GM19372 (cell line): ENCODE measurements around the gene SPAG7.

Experiments
- ATAC-seq: cut with Tn5 transposase; IDR thresholded peaks from one replicate; pipeline ENCODE4 v1.9.1; 2021; ENCODE audit warnings: mild to moderate bottlenecking, low read depth, moderate library complexity; ENCODE audit not compliant: unreplicated experiment

Gene SPAG7

DNA sequence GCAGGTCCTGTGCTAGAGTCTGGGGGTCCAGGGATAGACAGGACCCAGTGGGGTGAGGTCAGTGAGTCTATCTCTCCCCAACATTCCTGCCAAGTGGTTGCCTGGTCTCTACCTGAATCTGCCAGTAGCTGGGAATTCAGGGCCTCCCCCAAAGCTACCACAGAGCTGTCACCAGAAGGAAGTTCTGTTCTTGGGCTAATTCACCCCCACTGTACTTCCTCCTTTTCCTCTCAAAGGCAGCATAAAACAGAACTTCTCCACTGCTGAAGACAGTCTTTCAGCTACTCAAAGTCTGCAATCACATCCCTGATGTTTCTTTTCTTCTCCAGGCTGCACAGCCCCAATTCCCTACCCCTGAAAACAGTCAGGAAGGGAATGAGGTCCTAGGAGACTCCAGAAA is 11.1 kb upstream of the SPAG7 start:
- no peak for ATAC-seq

DNA sequence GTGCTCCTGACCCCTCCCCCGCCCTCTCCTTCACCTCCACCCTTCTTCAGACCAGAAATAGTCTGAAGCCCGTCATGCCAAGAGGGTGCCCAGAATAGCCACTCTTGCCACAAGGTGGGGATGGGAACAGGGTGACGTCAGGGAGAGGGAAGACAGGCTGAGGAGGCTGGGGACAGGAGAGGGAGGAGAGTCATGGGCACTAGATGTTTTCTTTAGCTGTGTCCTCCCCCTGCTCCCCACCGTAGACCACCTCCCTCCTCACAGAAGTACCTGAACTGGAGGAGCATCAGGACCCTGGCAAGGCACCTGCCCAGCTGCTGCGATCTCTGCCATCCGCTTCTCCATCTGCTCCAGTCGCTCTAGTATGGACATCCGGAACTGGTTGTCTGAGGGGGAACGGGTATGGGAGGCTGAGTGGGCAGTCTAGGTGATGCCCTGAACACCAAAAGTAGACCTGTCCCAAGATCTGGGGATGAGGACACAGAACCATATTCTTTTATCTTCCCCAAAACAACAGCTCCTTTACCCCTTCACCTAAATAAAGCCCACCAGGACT is 6.6 kb upstream of the SPAG7 start:
- ATAC-seq: no peak

DNA sequence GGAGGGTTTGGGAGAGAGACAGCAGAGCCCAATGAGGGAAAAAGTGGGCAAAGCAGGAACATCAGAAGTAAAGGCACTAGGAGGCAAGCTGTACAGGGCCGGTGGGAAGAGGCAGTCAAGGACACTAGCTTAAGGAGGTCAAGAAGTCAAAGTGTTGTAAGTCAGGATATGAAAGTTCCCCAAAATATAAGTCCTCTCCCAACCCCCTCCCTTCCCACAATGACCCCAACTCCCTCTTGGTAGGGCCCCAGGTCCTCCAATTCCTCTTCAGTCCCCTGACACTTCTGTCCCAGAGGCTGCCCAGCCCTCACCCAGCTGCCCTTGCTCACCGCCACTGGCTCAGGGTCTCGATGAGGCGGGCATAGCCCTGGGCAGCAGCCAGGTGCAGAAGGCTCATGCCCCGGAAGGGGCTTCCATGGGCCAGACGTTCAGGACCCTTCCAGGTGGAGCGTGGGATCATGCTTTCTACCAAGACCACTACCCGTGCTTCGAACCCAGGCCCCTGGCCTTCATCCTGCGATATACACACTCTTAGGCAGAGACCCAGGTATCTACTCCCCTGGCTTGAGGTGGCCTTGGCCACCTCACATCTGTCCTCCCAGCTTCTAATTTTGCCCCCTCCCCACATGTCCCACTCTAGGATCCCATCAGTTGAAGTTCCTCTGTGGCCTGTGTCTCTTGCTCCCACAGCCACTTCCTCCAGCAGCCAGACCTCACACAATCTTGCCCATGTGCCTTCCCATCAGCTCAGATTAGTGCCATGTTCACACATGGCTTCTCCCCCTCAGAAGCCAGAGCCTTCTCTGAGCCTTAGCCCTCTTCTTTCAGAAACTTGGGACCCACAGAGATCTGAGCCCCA is 5.9 kb upstream of the SPAG7 start:
- ATAC-seq: no peak

DNA sequence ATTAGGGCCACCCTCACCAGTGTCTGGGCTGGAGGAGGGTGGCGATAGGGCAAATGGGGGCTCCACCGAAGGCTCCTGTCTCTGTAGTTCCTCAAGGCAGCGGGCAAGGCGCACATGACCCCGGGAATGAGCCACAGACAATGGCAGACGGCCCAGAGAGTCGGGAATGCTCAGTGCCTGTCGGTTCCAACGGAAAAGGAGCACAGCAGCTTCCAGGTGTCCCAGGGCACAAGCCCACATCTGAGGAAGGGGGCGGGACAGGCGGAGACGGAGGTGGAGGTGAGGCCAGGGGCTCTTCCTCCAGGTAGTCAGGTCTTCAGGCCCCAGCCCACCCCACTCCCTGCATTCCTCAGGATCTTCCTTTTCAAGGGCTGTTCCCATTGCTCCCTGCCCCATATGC is 5.1 kb upstream of the SPAG7 start:
- no peak for ATAC-seq

DNA sequence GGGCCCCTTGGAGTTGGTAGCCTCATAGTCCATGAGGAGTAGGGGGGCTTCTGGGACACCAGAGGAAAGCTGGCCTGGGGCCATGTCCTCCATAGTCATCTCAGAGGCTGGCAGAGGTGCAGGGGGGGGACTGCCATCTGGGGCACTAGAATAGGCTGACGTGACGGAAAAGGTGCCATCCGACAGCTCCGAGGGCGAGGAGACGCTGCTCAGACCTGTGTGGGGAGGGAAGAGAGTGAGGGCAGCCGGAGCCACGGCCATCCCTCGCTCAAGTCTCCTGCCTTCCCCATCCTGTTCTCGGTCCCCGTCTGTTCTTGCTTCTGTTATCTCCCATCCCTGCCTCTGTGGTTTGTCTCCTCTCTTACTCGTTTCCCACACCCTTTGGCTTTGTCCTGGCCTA is 4.7 kb upstream of the SPAG7 start:
- no peak for ATAC-seq

DNA sequence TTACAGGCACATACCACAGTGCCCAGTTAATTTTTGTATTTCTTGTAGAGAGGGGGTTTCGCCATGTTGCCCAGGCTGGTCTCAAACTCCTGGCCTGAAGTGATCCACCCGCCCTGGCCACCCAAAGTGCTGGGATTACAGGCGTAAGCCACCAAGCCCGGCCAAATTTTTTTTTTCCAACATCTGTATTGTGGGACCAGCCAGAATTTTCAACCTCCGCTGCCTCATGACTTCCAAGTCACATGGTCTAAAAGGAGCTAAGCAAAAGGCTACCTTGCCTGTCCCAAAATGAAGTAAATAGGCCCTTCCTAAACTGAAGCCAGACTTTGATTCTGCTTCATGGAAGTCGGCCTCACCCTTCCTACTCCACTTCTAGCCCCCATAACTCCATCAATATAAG is 4.2 kb upstream of the SPAG7 start:
- ATAC-seq: no peak

DNA sequence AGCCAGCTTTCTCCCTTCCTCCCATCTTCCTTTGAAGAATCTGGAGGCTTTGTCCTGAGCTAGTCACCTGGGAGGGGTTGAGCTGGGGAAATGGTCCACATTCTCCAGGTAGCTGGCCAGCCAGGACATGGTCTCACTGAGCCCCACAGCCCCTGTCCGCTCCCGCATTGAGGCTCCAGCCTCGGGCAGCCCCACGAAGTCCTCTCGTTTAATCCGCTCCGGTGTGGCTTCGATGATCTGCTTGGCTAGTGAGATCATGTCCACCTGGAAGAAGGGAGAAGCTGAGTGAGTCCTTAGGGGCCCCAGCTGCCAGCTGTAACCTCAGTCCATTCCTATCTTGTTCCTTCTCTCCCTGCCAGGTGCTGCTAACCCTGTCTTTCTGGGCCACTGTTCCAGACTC is 2.7 kb upstream of the SPAG7 start:
- no peak for ATAC-seq

DNA sequence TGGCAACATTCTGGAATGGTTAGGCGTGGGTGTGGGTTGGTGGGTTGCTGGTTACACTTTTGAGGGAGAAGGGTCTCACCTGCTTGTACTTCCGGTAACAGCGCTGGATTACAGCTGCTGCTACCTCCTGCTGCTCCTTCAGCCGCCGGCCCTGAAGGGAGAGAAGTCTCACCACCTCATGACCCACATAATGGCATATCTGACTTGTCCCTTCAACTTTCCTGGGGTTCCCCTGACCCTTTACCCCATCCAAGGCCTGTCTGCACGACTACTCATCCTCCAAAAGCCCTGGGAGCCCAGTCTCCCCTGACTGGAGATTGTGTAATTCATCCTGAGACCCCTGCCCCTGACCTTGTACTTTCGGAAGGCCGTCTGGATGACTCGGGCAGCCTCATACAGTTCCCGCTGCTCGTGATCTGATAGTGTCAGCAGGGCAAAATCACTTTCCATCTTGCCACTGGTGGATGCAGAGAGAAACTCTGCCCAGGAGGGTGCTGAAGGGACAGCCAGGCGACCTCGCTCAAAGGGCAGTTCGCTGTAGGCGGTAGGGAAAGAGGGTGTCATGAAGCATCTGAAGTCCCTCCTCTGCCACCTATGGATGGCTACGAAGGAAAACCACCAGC is 2.0 kb upstream of the SPAG7 start:
- no peak for ATAC-seq

DNA sequence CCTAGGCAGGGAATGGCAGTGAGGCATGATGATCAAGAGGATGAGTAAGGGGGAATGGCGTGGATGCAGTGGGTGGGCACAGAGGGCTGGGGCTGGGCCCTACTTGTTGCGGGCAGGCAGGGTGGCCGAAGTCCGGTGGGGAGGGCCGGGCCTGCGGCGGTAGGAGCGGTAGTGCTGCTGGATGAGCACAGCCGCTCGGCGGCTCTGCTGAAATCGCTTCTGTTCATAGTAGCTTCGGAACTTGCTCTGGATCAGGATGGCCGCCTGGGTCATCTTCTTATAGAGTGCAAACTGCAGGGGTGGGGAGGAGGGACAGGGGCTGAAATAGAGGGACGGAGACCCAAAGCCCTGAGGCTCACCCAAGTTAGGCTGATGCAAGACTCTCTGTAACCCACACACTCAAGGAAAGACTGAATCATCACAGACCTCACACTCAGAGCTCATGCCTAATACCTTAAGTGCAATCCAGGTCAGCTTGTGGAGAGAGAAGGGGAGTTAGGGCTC is 1.5 kb upstream of the SPAG7 start:
- ATAC-seq: no peak

DNA sequence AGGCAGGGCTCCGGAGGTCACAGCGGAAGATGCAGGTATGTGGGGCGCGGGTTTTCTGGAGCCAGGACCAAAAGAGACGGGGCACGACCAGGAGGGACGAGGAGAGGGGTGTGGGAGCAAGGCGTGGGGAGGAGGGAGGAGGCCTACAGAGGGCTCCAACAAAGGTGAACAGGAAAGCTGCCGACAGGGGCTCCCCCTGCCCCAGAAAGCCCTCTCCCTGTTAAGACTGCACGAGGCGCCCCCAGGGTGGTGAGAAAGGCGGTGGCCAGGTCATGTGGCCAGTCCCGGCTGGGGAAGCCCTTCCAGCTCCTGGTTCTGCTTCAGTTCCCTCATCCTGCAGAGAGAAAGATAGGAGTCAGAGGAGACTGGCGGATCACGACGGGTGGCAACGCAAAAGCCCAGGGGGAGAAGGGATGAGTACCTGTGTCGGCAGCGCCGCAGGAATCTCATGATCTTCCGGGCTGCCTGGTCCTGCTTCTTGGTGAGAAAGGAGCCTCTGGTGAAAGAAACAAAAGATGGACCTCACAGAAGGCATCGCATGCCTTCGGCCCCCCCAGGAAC is 949 bp upstream of the SPAG7 start:
- ATAC-seq: no peak

DNA sequence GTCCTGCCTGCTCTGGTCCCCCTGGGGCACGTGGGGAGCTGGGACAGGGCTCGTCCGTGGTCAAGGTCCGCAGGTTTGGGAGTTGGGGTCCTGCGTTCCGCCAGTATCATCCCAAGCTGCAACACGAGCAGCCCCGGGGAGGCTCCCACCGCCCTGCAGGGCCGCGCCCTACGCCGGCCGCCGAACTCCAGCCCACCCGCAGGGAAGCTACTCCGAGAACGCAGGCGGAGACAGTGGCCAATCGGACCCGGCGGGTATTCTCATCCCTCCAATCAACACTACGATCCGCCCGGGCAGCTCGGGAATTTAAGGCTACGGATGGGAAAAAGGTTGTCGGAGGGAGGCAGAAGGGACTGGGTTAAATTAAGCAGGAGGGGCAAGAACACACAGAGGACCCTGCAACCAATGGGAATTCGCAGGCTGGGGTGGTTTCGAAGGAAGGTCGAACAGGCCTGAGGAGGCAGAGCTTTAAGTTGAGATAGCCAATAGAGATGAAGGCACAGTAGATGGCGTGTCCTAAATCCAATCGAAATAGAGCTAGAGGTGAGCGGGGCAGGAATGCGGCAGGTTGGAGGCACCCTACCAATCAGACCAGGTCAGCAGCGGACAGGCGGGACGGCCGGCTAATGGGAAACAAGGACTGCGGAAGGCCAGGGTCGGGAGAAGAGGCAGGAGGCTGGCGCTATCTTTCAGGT is 626 bp downstream of the SPAG7 start:
- ATAC-seq: peak; percentile 75

DNA sequence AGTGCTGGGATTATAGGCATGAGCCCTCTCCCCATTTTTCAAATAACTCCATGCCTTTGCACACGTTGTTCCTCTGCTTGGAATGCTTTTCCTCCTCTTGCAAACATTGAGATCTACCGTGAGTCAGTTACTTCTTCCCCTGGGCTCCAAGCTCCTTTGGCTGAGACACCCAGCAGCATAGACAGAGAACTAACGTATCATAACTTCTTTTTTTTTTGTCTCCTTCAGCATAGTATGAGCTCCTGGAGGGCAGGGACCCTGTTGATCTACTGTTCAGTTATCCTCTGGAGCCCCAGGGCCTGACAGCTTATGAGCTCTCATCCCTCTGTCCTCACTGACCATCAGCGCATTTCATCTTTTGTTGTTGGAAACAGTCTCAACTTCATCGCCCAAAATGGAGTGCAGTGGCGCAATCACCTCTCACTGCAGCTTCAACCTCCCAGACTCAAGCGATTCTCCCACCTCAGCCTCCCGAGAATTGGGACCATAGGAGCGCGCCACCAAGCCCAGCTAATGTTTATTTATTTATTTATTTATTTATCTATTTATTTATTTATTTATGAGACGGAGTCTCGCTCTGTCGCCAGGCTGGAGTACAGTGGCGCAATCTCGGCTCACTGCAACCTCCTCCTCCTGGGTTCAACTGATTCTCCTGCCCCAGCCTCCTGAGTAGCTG is 2.2 kb downstream of the SPAG7 start:
- no peak for ATAC-seq

DNA sequence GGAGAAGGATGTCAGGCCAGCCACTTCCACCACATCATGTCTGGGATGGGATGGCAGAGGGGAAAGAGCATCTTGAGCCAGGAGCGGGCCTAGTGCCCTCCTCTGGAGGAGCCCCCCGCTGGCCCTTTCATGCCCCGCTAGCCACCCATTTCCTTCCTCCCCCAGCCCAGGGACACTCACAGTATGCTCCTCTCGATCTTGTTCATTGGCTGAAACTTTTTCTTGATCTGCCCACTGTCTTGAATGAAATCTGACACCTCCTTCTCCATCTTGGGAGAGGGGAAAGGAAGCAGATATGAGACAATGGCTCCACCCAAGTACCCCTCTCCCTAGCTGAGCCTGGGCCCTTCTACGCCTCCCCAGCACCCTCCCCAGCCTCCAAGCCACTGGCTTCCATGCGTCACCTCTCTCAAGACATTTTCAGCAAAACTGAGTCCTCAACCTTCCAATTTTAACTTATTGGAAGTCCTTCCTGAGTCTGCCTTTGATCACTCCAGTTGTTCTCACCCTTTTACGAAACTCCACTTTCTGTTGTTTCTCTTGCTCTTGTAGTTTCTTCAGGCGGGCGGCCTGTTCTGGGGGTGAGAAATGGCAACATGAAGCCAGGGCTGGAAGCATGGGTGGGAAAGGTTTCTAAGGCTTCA is 7.2 kb downstream of the SPAG7 start:
- ATAC-seq: no peak

DNA sequence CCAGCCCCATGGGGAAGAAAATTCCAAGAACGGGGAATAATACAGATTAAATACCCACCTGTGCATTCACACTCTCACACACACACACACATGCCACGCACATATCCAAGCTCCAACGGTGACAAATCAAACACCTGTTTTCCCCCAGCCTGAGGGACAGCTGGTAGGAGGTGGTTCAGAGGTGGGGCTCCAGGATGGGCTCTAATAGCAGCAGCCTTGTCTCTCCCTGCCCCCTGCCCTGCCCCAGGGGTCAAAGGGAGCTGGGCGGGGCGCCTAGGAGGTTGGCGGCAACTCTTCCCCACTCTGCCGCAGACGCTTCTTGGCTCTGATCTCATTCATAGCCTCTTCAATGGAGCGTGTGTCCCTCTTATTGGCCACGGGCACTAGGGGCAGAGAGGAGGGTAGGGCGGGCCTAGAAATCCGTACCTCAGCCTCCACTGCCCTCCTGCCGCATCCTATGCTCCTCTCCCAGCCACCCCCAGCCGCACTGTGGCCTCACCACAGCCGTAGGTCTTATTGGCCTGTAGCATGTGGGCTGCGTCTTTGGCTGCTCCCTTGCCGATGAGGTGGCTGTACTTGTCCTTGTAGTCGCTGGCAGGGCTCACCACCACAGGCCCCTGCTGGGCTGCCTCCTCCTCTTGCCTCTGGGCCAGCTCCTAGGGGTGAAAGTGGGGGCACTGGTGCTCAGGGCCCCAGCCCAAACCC is 8.2 kb downstream of the SPAG7 start:
- no peak for ATAC-seq

DNA sequence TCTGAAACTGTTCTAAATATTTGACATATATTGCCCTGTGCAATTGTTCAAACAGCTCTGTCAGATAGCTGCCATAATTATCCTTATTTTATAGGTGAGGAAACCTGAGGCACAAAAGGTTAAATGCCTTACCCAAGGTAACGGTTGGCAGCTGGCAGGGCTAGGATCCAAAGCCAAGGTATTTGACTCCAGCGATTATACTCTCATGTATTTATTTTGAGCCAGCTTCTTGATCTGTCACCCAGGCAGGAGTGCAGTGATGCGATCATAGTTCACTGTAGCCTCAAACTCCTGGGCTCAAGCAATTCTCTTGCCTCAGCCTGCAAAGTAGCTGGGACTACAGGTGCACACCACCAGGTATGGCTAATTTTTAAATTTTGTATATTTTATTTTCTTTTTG is 9.5 kb downstream of the SPAG7 start:
- no peak for ATAC-seq

DNA sequence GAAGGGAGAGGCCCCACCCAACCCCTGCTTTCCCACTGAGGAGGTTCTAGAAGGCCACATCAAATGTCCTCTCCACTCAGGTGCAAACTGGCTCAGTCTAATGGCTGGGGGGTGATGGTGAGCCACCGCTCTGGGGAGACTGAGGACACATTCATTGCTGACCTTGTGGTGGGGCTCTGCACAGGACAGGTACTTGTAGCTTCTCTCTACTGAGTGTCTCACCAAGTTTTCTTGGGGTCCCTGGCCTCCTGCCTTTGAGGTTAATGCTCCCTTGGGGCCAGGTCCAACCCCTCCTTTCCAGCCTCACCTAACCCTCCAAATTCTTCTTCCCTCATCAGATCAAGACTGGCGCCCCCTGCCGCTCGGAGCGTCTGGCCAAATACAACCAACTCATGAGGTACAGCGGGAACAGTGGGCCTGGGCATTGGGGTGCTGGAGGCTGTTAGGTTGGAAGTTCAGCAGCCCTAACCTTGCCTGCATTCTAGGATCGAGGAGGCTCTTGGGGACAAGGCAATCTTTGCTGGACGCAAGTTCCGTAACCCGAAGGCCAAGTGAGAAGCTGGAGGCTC is 11.0 kb downstream of the SPAG7 start:
- no peak for ATAC-seq

DNA sequence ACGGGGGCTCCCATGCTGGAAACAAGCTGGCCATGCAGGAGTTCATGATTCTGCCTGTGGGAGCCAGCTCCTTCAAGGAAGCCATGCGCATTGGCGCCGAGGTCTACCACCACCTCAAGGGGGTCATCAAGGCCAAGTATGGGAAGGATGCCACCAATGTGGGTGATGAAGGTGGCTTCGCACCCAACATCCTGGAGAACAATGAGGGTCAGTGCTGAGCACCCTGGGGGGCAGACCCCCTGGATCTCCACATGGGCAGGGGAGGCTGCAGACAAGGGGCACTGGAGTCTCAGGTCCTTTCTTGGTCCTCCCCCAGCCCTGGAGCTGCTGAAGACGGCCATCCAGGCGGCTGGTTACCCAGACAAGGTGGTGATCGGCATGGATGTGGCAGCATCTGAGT is 12.5 kb downstream of the SPAG7 start:
- no peak for ATAC-seq

DNA sequence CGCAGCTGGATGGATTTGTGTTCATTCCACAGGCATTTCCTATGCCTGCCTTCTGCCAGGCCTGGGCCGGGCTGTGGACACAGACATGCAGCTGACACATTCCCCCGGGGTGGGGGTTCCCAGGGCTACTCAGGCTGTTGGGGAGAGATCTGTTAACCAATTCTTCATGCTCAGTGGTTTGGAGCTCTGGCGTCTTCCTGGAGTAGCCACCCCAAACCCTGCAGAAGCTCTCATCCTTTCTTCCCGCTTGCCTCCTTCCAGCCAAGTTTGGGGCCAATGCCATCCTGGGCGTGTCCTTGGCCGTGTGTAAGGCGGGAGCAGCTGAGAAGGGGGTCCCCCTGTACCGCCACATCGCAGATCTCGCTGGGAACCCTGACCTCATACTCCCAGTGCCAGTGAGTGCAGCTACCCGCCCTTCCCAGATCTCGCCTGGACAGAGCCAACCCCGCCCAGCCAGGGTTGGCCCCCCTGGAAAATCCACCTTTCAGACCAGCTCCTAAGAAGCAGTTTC is 14.1 kb downstream of the SPAG7 start:
- no peak for ATAC-seq

DNA sequence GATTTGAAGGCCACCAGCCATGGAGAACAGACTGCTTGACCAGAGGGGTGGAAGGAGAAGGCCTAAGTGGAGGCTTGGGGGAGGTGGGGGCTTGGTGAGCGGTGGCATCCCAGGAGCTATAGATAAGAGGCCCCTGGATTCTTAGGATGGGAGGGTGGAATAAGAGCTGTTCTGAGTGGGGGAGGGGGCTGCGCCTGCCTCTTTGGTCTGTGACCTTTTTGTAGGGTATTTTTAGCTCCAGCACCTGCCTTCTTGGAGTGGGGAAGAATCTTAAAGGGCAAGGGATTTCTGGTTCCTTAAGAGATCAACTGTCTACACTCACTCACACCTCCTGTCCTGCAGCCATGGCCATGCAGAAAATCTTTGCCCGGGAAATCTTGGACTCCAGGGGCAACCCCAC is 16.1 kb downstream of the SPAG7 start:
- ATAC-seq: no peak
